ENCODE data around the gene CLDN25.
"Not testable (repeated sequence)": the region's sequence is repeated elsewhere in the genome, so short reads cannot be mapped to it uniquely, and the experiment has no call there.

The CLDN25 gene

DNA sequence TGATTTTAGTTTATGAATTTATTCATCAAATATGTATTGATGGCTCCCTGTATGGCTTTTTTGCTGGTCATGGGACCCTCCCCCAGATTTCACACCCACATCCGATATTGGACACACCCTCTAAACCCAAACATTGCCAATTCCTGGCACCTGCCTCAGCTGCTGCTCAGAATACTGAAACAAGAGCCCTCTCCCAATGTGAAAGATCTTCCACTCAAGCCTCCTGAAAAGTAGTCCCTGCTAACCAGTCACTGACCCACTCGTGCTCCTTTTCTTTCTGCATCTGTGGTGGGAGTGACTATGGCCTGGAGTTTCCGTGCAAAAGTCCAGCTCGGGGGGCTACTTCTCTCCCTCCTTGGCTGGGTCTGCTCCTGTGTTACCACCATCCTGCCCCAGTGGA lies at the start of gene CLDN25:
TSS of gene CLDN25 (plus strand) at position 301 of the 400 bp plus-strand sequence. CDS start at position 301, 0 bp downstream.
- H3K4me3 ChIP-seq (ENCODE audit: low read depth in 1 of 2, low read length in 2 of 2): no peak within 1 kb of the TSS

DNA sequence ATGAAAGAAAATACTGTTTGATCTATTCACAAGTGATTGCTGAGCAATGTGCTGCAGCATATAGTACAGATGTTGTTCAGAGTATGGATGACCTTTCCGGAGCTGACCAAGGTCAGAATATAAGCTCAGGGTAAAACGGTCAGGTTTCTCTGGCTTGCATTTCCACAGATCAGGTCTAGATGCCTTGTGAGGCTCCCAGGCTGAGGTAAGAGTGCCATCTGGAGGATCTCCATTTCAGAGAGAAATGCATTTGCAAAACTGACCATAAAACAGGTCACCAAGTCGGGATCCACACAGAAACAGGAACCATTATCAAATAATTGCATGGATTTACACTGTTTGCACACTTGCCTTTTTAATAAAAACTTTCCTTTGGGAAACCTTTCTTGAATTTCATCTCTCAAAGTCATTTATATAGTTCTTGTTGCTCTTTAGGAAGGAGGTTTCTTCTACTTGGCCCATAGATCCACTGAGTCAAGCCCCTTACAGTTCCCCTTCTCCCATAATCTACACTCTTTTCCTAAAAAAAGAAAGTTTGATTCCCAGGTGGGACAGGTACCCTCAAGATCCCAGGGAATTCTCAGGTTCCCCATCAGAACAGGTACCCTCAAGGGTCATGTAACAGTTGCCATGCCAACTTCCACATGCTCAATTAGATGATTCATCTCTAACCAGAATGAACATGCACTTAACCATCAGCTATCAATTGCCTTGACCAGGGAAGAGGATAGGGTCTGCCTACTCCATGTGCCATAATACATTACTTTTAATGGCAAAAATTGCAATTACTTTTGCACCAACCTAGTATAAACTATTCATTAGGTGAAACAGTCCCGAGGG lies 48.5 kb upstream of the CLDN25 start:
- no peaks in the 10 kb centered on the region for H3K4me1 ChIP-seq (ENCODE audit: control insufficient read depth in 1 of 2, insufficient read depth in 2 of 2, low read length in 2 of 2)
- no peaks in the 10 kb centered on the region for H3K9me3 ChIP-seq (ENCODE audit: control insufficient read depth in 1 of 2, low read length in 2 of 2)
- H3K36me3 ChIP-seq (ENCODE audit: control insufficient read depth in 1 of 2, insufficient read depth in 2 of 2, low read length in 2 of 2): peaks cover 22 to 27% of the 10 kb centered on the region in 2 donors
- H3K27me3 ChIP-seq (ENCODE audit: low read depth, low read length): no peaks in the 10 kb centered on the region
- H3K4me3 ChIP-seq (ENCODE audit: low read depth in 1 of 2, low read length in 2 of 2): no peak overlapping the region
- no peak overlapping the region for H3K27ac ChIP-seq (ENCODE audit: low read length)

More for the DNA sequence above, at the start of gene CLDN25:
- peaks cover 0 to 7% of the 10 kb centered on the region in 2 donors for H3K4me1 ChIP-seq (ENCODE audit: control insufficient read depth in 1 of 2, insufficient read depth in 2 of 2, low read length in 2 of 2)
- no peaks in the 10 kb centered on the region for H3K27me3 ChIP-seq (ENCODE audit: low read depth, low read length)
- H3K36me3 ChIP-seq (ENCODE audit: control insufficient read depth in 1 of 2, insufficient read depth in 2 of 2, low read length in 2 of 2): no peaks in the 10 kb centered on the region
- no peaks in the 10 kb centered on the region for H3K9me3 ChIP-seq (ENCODE audit: control insufficient read depth in 1 of 2, low read length in 2 of 2)
- H3K27ac ChIP-seq (ENCODE audit: low read length): no peak within 1 kb of the TSS

DNA sequence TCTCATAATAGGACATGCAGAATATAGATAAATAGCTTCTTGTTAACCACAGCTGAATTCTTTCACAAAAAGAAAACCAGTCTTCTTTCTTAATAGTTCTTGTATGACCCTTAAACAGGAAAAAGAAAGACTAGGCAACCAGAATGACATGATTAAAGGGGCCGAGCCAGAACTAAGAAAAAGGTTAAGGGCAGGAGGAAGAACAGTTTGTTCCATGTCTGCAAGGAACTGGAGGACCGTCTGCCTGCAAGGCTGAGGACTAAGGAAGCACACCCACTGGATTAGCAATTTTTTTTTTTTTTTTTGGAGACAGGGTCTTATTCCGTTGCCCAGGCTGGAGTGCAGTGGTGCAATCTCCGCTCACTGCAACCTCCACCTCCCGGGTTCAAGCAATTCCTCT lies 47.5 kb upstream of the CLDN25 start:
- no peaks in the 10 kb centered on the region for H3K9me3 ChIP-seq (ENCODE audit: control insufficient read depth in 1 of 2, low read length in 2 of 2)
- H3K4me3 ChIP-seq (ENCODE audit: low read depth in 1 of 2, low read length in 2 of 2): no peak overlapping the region
- H3K27me3 ChIP-seq (ENCODE audit: low read depth, low read length): no peaks in the 10 kb centered on the region
- no peaks in the 10 kb centered on the region for H3K4me1 ChIP-seq (ENCODE audit: control insufficient read depth in 1 of 2, insufficient read depth in 2 of 2, low read length in 2 of 2)
- peaks cover 30 to 36% of the 10 kb centered on the region in 2 donors for H3K36me3 ChIP-seq (ENCODE audit: control insufficient read depth in 1 of 2, insufficient read depth in 2 of 2, low read length in 2 of 2)
- H3K27ac ChIP-seq (ENCODE audit: low read length): no peak overlapping the region

DNA sequence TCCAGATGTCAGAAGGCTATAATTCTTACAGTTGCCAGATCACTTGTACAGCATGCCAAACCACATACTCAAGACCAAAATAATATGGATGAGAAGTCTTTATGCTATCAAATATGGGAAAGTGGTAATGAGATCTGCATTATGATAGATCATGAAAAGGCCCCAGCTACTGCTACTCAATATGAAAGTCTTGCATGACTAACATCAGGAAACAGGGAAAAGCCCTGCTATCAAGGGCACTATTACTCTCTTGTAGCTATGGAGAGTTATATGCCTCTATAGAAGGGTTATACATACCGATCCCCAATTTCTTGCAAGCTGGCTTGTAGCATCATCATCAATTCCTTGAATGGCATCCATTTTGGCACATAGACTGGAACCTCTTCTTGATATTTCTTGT lies 43.3 kb upstream of the CLDN25 start:
- H3K4me3 ChIP-seq (ENCODE audit: low read depth in 1 of 2, low read length in 2 of 2): no peak overlapping the region
- peaks cover 56 to 59% of the 10 kb centered on the region in 2 donors for H3K36me3 ChIP-seq (ENCODE audit: control insufficient read depth in 1 of 2, insufficient read depth in 2 of 2, low read length in 2 of 2)
- H3K27ac ChIP-seq (ENCODE audit: low read length): no peak overlapping the region
- no peaks in the 10 kb centered on the region for H3K27me3 ChIP-seq (ENCODE audit: low read depth, low read length)
- no peaks in the 10 kb centered on the region for H3K4me1 ChIP-seq (ENCODE audit: control insufficient read depth in 1 of 2, insufficient read depth in 2 of 2, low read length in 2 of 2)
- H3K9me3 ChIP-seq (ENCODE audit: control insufficient read depth in 1 of 2, low read length in 2 of 2): no peaks in the 10 kb centered on the region

DNA sequence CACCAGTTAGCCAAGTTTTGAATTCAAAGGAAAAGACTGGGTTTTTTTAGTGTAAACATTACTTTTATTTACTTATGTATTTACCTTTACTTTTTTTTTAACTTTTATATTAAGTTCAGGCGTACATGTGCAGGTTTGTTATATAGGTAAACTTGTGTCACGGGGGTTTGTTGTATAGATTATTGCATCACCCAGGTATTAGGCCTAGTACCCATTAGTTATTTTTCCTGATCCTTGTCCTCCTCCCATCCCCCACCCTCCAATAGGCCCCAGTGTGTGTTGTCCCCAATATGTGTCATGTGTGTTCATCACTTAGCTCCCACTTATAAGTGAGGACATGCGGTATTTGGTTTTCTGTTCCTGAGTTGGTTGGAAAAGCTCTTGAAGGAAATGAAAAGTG lies 26.7 kb upstream of the CLDN25 start:
- Histone ChIP-seq H3K27me3 (ENCODE audit: low read depth, low read length) (no peaks in the 10 kb centered on the region), H3K27ac (ENCODE audit: low read length) (no peak overlapping the region), H3K4me3 (ENCODE audit: low read depth in 1 of 2, low read length in 2 of 2) (no peak overlapping the region), H3K36me3 (ENCODE audit: control insufficient read depth in 1 of 2, insufficient read depth in 2 of 2, low read length in 2 of 2) (peaks cover 24 to 50% of the 10 kb centered on the region in 2 donors), H3K9me3 (ENCODE audit: control insufficient read depth in 1 of 2, low read length in 2 of 2) (no peaks in the 10 kb centered on the region), H3K4me1 (ENCODE audit: control insufficient read depth in 1 of 2, insufficient read depth in 2 of 2, low read length in 2 of 2) (no peaks in the 10 kb centered on the region)

DNA sequence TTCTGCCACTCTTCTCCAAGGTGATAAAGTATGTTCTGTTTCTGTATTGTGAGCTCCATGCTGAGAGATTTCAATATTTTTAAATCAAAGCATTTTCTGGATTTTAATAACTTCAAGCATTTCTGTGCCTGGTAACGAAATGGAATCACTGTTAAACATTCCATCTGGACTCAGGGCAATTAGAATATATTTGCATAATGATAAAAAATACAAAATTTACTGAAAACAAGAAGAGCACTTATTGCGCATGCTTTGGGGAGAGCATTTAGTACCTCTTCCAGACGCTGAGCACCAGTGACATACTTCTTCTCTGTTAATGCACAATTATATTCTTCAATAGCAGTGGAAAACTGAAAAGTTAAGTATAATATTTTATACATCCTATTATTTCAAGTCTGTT lies 19.4 kb upstream of the CLDN25 start:
- Histone ChIP-seq H3K27me3 (ENCODE audit: low read depth, low read length) (no peaks in the 10 kb centered on the region), H3K36me3 (ENCODE audit: control insufficient read depth in 1 of 2, insufficient read depth in 2 of 2, low read length in 2 of 2) (peaks cover 28 to 44% of the 10 kb centered on the region in 2 donors), H3K27ac (ENCODE audit: low read length) (no peak overlapping the region), H3K9me3 (ENCODE audit: control insufficient read depth in 1 of 2, low read length in 2 of 2) (no peaks in the 10 kb centered on the region), H3K4me1 (ENCODE audit: control insufficient read depth in 1 of 2, insufficient read depth in 2 of 2, low read length in 2 of 2) (no peaks in the 10 kb centered on the region), H3K4me3 (ENCODE audit: low read depth in 1 of 2, low read length in 2 of 2) (no peak overlapping the region)

DNA sequence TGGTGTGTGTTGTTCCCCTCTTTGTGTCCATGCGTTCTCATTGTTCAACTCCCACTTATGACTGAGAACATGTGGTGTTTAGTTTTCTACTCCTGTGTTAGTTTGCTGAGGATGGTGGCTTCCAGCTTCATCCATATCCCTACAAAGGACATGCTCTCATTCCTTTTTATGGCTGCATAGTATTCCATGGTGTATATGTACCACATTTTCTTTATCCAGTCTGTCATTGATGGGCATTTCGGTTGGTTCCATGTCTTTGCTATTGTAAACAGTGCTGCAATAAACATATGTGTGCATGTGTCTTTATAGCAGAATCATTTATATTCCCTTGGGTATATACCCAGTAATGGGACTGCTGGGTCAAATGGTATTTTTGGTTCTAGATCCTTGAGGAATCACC lies 16.6 kb upstream of the CLDN25 start:
- peaks cover 25 to 29% of the 10 kb centered on the region in 2 donors for H3K36me3 ChIP-seq (ENCODE audit: control insufficient read depth in 1 of 2, insufficient read depth in 2 of 2, low read length in 2 of 2)
- H3K4me3 ChIP-seq (ENCODE audit: low read depth in 1 of 2, low read length in 2 of 2); H3K27ac ChIP-seq (ENCODE audit: low read length); H3K27me3 ChIP-seq (ENCODE audit: low read depth, low read length); H3K4me1 ChIP-seq (ENCODE audit: control insufficient read depth in 1 of 2, insufficient read depth in 2 of 2, low read length in 2 of 2); H3K9me3 ChIP-seq (ENCODE audit: control insufficient read depth in 1 of 2, low read length in 2 of 2): not testable (repeated sequence)

DNA sequence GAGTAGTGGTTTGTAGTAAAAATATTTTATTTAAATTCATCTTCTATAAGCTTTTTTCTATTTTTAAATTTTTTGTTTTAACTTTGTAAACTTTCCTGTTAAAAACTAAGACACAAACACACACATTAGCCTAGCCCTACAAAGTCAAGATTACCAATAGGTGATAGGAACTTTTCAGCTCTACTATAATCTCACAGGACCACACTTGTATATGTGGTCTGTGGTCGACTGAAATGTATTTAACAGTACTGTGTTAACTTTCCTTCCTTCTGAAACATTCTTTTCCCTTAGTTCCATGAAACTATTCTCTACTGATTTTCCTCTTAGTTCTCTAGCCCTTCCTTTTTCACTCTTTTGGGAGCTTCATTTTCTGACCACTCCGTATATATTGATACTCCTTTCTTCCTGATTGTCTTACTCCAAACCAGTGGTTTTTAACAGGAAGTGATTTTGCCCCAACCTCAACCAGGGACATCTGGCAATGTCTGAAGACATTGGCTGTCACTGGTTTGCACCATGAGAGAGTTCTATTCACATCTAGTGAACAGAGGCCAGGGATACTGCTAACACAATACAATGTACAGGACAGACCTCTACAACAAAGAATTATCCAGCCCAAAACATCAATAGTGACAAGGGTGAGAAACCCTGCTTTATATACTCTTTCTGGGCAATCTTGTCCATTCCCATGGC lies 14.9 kb upstream of the CLDN25 start:
- Histone ChIP-seq H3K4me1 (ENCODE audit: control insufficient read depth in 1 of 2, insufficient read depth in 2 of 2, low read length in 2 of 2) (no peaks in the 10 kb centered on the region), H3K27ac (ENCODE audit: low read length) (no peak overlapping the region), H3K27me3 (ENCODE audit: low read depth, low read length) (no peaks in the 10 kb centered on the region), H3K4me3 (ENCODE audit: low read depth in 1 of 2, low read length in 2 of 2) (no peak overlapping the region), H3K9me3 (ENCODE audit: control insufficient read depth in 1 of 2, low read length in 2 of 2) (no peaks in the 10 kb centered on the region), H3K36me3 (ENCODE audit: control insufficient read depth in 1 of 2, insufficient read depth in 2 of 2, low read length in 2 of 2) (peaks cover 13 to 24% of the 10 kb centered on the region in 2 donors)

DNA sequence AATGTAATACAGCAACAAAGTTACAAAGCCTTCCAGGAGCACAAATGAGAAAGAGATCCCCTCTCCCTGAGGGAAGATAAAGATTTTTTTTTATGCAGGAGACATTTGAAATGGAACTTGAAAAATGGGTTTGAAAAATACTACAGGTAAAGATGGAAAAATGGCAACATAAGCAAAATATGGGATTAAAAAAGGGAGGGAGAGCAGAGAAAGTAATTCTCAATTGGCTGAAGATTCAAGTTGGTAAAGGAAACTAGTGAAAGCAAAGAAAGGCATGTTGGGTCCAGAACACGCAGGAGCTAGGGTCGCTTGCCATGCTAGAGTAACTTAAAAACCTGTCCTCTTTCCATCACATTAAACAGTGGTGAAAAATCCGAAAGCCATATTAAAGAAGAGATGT lies 7.6 kb upstream of the CLDN25 start:
- Histone ChIP-seq H3K27me3 (ENCODE audit: low read depth, low read length) (no peaks in the 10 kb centered on the region), H3K9me3 (ENCODE audit: control insufficient read depth in 1 of 2, low read length in 2 of 2) (no peaks in the 10 kb centered on the region), H3K27ac (ENCODE audit: low read length) (no peak overlapping the region), H3K4me3 (ENCODE audit: low read depth in 1 of 2, low read length in 2 of 2) (peak overlapping the region in 1 of 2 donors; percentile 91), H3K4me1 (ENCODE audit: control insufficient read depth in 1 of 2, insufficient read depth in 2 of 2, low read length in 2 of 2) (peaks cover 0 to 9% of the 10 kb centered on the region in 2 donors), H3K36me3 (ENCODE audit: control insufficient read depth in 1 of 2, insufficient read depth in 2 of 2, low read length in 2 of 2) (peaks cover 7 to 18% of the 10 kb centered on the region in 2 donors)

DNA sequence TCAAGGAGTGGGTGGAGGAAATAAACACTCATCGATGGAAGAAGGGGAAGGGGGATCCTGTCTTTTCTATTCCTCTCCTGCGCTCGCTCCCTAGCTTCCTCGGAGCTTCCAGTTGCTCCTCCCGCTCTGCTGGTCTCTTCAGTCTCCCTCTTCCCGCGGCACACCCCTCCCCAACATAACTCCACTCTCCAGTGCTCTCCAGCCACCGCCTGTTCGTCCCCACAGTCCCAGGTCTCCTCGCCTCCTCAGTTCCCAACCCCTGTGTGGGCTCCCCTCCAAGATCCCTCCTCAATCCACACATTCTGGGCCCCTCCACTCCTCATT lies 6.5 kb upstream of the CLDN25 start:
- peak overlapping the region; percentile 88 for H3K27ac ChIP-seq (ENCODE audit: low read length)
- no peaks in the 10 kb centered on the region for H3K9me3 ChIP-seq (ENCODE audit: control insufficient read depth in 1 of 2, low read length in 2 of 2)
- H3K4me1 ChIP-seq (ENCODE audit: control insufficient read depth in 1 of 2, insufficient read depth in 2 of 2, low read length in 2 of 2): peaks cover 0 to 9% of the 10 kb centered on the region in 2 donors
- H3K36me3 ChIP-seq (ENCODE audit: control insufficient read depth in 1 of 2, insufficient read depth in 2 of 2, low read length in 2 of 2): peaks cover 0 to 9% of the 10 kb centered on the region in 2 donors
- H3K4me3 ChIP-seq (ENCODE audit: low read depth in 1 of 2, low read length in 2 of 2): peak overlapping the region; percentile 91 to 96
- no peaks in the 10 kb centered on the region for H3K27me3 ChIP-seq (ENCODE audit: low read depth, low read length)

DNA sequence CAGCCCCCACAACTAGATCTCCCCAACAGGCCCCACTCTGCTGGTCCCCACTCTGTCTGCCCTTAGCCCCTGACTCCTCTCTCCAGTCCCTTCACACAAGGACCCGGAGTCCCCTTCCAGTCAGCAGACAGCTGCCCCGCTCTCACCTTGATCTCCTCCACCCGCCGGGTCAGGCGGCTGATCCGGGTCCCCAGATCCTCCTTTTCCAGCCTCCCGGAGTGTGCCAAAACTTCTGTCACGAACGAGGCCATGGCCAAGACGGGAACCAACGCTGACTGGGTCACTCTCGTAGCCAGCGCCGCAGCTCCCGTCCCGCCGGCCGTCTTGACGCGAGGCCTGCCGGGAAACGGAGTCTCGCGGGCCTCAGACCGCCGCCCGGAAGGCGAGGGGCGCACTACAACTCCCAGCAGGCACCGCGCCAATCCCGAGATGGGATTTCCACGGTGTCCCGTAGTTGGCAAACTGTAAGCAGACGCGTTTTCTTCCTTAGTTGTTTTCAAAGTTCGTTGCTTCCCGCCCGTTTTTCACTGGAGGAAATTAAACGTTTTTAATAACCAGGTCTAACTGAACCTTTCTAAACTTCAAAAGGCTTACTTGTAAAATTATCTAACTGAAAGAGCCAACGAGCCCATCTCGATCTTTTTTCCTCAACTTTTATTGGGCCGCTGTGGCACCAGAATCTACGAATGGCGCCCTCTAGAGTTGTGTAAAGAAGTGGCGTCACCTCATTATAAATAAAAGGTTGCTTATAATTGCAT lies 6.0 kb upstream of the CLDN25 start, which contains the start of gene ZW10:
TSS of gene ZW10 (minus strand) at position 277 of the 758 bp plus-strand sequence. CDS start at position 251, 26 bp downstream.
- H3K4me3 ChIP-seq (ENCODE audit: low read depth in 1 of 2, low read length in 2 of 2): peak within 1 kb of the TSS; percentile 91 to 96
- H3K27ac ChIP-seq (ENCODE audit: low read length): peak within 1 kb of the TSS; percentile 90
- no peaks in the 10 kb centered on the region for H3K9me3 ChIP-seq (ENCODE audit: control insufficient read depth in 1 of 2, low read length in 2 of 2)
- H3K36me3 ChIP-seq (ENCODE audit: control insufficient read depth in 1 of 2, insufficient read depth in 2 of 2, low read length in 2 of 2): peaks cover 0 to 4% of the 10 kb centered on the region in 2 donors
- H3K4me1 ChIP-seq (ENCODE audit: control insufficient read depth in 1 of 2, insufficient read depth in 2 of 2, low read length in 2 of 2): peaks cover 0 to 11% of the 10 kb centered on the region in 2 donors
- H3K27me3 ChIP-seq (ENCODE audit: low read depth, low read length): no peaks in the 10 kb centered on the region

Measured in muscle layer of duodenum (tissue), 2 donors.